HepG2 (cell line): ENCODE data around the gene BCAS1. TPM values are rescaled to one million over a fixed set of nuclear protein-coding genes. Genes with fewer than 3 reads are reported as not detected.

Experiments used
- AHR ChIP-seq: IDR thresholded peaks from 2 replicates; pipeline ENCODE4 v1.6.1; 2018; ENCODE audit warnings: missing genetic modification reagents, missing compliant biosample characterization
- ARID4A ChIP-seq: sonication (generic); formaldehyde crosslinking; IDR thresholded peaks from 2 replicates; pipeline ENCODE4 v1.5.0; 2020; ENCODE audit warnings: mild to moderate bottlenecking, missing genetic modification reagents, borderline replicate concordance
- GFI1 ChIP-seq: sonication (generic); formaldehyde crosslinking; IDR thresholded peaks from 2 replicates; pipeline ENCODE4 v1.5.0; 2020; ENCODE audit warnings: missing genetic modification reagents, mild to moderate bottlenecking, borderline replicate concordance
- GMEB2 ChIP-seq: IDR thresholded peaks from 2 replicates; pipeline ENCODE4 v1.6.1; 2016; ENCODE audit warnings: missing biosample characterization, missing genetic modification reagents, low read depth
- HES4 ChIP-seq: sonication (generic); formaldehyde crosslinking; IDR thresholded peaks from 2 replicates; pipeline ENCODE4 v1.9.0; 2021; ENCODE audit warnings: mild to moderate bottlenecking, missing genetic modification reagents, borderline replicate concordance
- HNF4A ChIP-seq: sonication (generic); formaldehyde crosslinking; IDR thresholded peaks from 2 replicates; pipeline ENCODE4 v1.4.0; 2020; ENCODE audit warnings: missing genetic modification reagents
- KDM6A ChIP-seq: IDR thresholded peaks from 2 replicates; pipeline ENCODE4 v1.6.1; 2016; ENCODE audit warnings: low read depth
- MTF1 ChIP-seq: sonication (generic); formaldehyde crosslinking; IDR thresholded peaks from 2 replicates; pipeline ENCODE4 v1.5.0; 2020; ENCODE audit warnings: missing genetic modification reagents
- POLR2G ChIP-seq: fragments of 200-400 bp; formaldehyde crosslinking; IDR thresholded peaks from 2 replicates; pipeline ENCODE4 v1.6.1; 2018; ENCODE audit warnings: mild to moderate bottlenecking, low read depth, low read length, moderate library complexity
- RAD21 ChIP-seq: fragments of 450-650 bp; formaldehyde crosslinking; IDR thresholded peaks from 2 replicates; pipeline ENCODE4 v1.5.0; 2020; ENCODE audit warnings: mild to moderate bottlenecking
- SALL2 ChIP-seq: sonication (generic); formaldehyde crosslinking; IDR thresholded peaks from 2 replicates; pipeline ENCODE4 v1.8.1; 2023; ENCODE audit warnings: mild to moderate bottlenecking, missing genetic modification reagents, inconsistent platforms
- SAP130 ChIP-seq: IDR thresholded peaks from 2 replicates; pipeline ENCODE4 v1.6.1; 2016; ENCODE audit warnings: low read depth
- SRSF4 ChIP-seq: fragments of 200-400 bp; formaldehyde crosslinking; IDR thresholded peaks from one replicate; pipeline ENCODE4 v1.6.1; 2018; ENCODE audit warnings: mild to moderate bottlenecking, low read depth, low read length, moderate library complexity; ENCODE audit not compliant: poor library complexity, severe bottlenecking
- STAT6 ChIP-seq: sonication (generic); formaldehyde crosslinking; IDR thresholded peaks from 2 replicates; pipeline ENCODE4 v1.4.0; 2020; ENCODE audit warnings: missing genetic modification reagents, mild to moderate bottlenecking, borderline replicate concordance
- U2AF2 ChIP-seq: fragments of 200-400 bp; formaldehyde crosslinking; IDR thresholded peaks from 2 replicates; pipeline ENCODE4 v1.6.1; 2017; ENCODE audit warnings: low read depth, mild to moderate bottlenecking, low read length
- ZBTB7B ChIP-seq: sonication (generic); formaldehyde crosslinking; IDR thresholded peaks from 2 replicates; pipeline ENCODE4 v1.4.0; 2020; ENCODE audit warnings: missing genetic modification reagents
- ZNF121 ChIP-seq: sonication (generic); formaldehyde crosslinking; IDR thresholded peaks from 2 replicates; pipeline ENCODE4 v1.5.0; 2020; ENCODE audit warnings: mild to moderate bottlenecking, missing genetic modification reagents
- ZNF567 ChIP-seq: sonication (generic); formaldehyde crosslinking; IDR thresholded peaks from 2 replicates; pipeline ENCODE4 v1.8.1; 2023; ENCODE audit warnings: mild to moderate bottlenecking, missing genetic modification reagents, borderline replicate concordance
- ZNF598 ChIP-seq: sonication (generic); formaldehyde crosslinking; IDR thresholded peaks from 2 replicates; pipeline ENCODE4 v1.5.1; 2020; ENCODE audit warnings: mild to moderate bottlenecking, missing genetic modification reagents, borderline replicate concordance
- ZNF7 ChIP-seq: IDR thresholded peaks from 2 replicates; pipeline ENCODE4 v1.6.1; 2016; ENCODE audit warnings: missing biosample characterization, missing genetic modification reagents
- ZNF766 ChIP-seq: sonication (generic); formaldehyde crosslinking; IDR thresholded peaks from 2 replicates; pipeline ENCODE4 v1.5.0; 2020; ENCODE audit warnings: missing genetic modification reagents, borderline replicate concordance
- polyA plus RNA-seq, 8 experiments: library from polyadenylated mRNA; depleted of rRNA in 3 of 8; stranded (reverse) in 7 of 8; unstranded in 1 of 8; fragments of >200 nt; fragmentation: Illumina TruSeq in 4 of 8; extraction: Trizol in 4 of 8; gene quantifications; 2 replicates each; pipeline versions ENCODE4 v1.2.1 to v1.2.3, GENCODE V29; 2011 to 2016; ENCODE audit warnings: low read depth in 4 of 8, missing spikeins in 1 of 8, mixed read lengths in 1 of 8; ENCODE audit not compliant: insufficient read depth in 1 of 8
- total RNA-seq, 5 experiments: library from RNA; depleted of rRNA; stranded (reverse); fragments of >200 nt; fragmentation: Illumina TruSeq; extraction: Trizol; gene quantifications; 2 replicates each; pipeline ENCODE4 v1.2.3, GENCODE V29; 2016; ENCODE audit warnings: low read depth in 1 of 5

The BCAS1 gene
- total and polyA plus RNA-seq, 2 of the 13 experiments (the other 11 are each of a cell fraction or from before 2014, with no cell fraction given): 0.55 to 0.91 TPM

GRCh38 chr20:54107600-54108325 is 37.4 kb upstream of the BCAS1 start (continued):
- no peak for TF ChIP-seq MTF1 (CRISPR knock-in tag)
- no peak; the same call in 1 of the 2 replicates for TF ChIP-seq SALL2
- 0 out of 2 replicates have a peak, but pooled peaks have one; percentile 69 for TF ChIP-seq AHR (CRISPR knock-in tag)
- TF ChIP-seq ZNF121 (CRISPR knock-in tag): no peak
- TF ChIP-seq GMEB2 (CRISPR knock-in tag): peak; percentile 25; the same call in 1 of the 2 replicates
- no peak for TF ChIP-seq SRSF4
- TF ChIP-seq SAP130 (CRISPR knock-in tag): peak; percentile 94
- peak; percentile 91; the same call in 1 of the 2 replicates for TF ChIP-seq ZNF598
- TF ChIP-seq ARID4A (CRISPR knock-in tag): peak; percentile 74; the same call in 1 of the 2 replicates
- TF ChIP-seq ZNF7 (CRISPR knock-in tag): no peak
- no peak for TF ChIP-seq HES4 (CRISPR knock-in tag)
- TF ChIP-seq STAT6: peak; percentile 95; the same call in 1 of the 2 replicates
- no peak for TF ChIP-seq U2AF2
- peak; percentile 33; the same call in 1 of the 2 replicates for TF ChIP-seq RAD21 (CRISPR knock-in tag)
- TF ChIP-seq ZNF766 (CRISPR knock-in tag): 0 out of 2 replicates have a peak, but pooled peaks have one; percentile 63
- peak; percentile 97 for TF ChIP-seq KDM6A (CRISPR knock-in tag)
- peak; percentile 83; the same call in 1 of the 2 replicates for TF ChIP-seq ZBTB7B (CRISPR knock-in tag)
- peak; percentile 90; the same call in 1 of the 2 replicates for TF ChIP-seq GFI1 (CRISPR knock-in tag)
- TF ChIP-seq ZNF567 (CRISPR knock-in tag): 0 out of 2 replicates have a peak, but pooled peaks have one; percentile 62
- peak; percentile 94 for TF ChIP-seq HNF4A (CRISPR knock-in tag)
- peak; percentile 96 for TF ChIP-seq POLR2G
